Stimulated activated CD8-positive, alpha-beta memory T cell treated with anti-CD3 and anti-CD28 coated beads, Interleukin-4, amount 100 ng/mL, for 48 hours (primary cell): ENCODE data around the gene HSPA12B.

ENCODE experiments used
- DNase-seq: peaks from one replicate; pipeline ENCODE4 v3.0.0-alpha.2; 2020

Gene HSPA12B, protein sequence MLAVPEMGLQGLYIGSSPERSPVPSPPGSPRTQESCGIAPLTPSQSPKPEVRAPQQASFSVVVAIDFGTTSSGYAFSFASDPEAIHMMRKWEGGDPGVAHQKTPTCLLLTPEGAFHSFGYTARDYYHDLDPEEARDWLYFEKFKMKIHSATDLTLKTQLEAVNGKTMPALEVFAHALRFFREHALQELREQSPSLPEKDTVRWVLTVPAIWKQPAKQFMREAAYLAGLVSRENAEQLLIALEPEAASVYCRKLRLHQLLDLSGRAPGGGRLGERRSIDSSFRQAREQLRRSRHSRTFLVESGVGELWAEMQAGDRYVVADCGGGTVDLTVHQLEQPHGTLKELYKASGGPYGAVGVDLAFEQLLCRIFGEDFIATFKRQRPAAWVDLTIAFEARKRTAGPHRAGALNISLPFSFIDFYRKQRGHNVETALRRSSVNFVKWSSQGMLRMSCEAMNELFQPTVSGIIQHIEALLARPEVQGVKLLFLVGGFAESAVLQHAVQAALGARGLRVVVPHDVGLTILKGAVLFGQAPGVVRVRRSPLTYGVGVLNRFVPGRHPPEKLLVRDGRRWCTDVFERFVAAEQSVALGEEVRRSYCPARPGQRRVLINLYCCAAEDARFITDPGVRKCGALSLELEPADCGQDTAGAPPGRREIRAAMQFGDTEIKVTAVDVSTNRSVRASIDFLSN

GRCh38 chr20:3732327-3733118, at the start of gene HSPA12B:
Gene HSPA12B (plus strand): TSS chr20:3732685. CDS start chr20:3738675, 5,990 bp downstream.
- DNase-seq = no peak

GRCh38 chr20:3685341-3685740, 47.1 kb upstream of the HSPA12B start:
- no peak for DNase-seq

- DNase-seq = no peak
Measured at GRCh38 chr20:3686421-3686820, 46.1 kb upstream of the HSPA12B start.

DNA sequence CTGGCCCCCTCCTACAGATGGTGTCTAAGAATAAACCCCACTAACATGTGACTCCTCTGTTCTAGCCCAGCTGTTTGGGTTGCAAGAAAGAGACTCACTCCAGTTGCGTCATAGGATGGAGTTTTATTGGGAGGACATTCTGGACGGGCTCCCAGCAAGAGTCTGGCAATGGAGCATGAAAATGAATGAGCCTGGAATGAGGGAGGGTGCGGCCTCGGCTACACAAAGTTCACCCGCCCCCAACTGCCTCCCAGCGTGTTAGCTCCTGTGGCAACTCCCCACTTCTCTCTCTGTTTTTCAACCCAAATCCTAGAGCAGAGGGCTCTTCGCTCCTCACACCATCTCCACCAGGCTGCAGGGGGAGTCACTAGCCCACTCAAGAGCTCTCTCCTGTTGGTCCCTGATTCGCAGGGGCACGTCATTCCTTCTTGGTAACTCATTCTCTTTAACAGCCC, 45.6 kb upstream of the HSPA12B start:
- no peak for DNase-seq

DNA sequence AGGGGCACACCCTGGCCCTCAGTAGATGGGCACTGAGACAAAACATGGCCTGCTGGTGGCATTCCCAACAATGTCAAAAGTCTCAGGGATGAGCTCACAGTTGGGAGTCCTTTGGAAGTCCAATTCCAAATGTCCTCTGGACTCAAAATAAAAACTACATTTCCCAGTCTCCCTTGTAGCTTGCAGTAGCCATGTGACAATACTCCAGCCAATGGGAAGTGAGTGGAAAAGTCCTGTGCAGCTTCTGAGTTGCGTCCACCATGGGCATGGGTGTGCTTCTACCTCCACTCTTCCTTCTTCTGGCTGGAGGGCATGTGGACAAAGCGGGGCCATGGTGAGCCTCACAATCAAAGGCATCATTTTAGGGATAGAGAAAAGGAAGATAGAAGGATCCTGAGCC, 44.8 kb upstream of the HSPA12B start:
- no peak for DNase-seq

GRCh38 chr20:3689978-3690377, 42.5 kb upstream of the HSPA12B start:
- DNase-seq = no peak

DNA sequence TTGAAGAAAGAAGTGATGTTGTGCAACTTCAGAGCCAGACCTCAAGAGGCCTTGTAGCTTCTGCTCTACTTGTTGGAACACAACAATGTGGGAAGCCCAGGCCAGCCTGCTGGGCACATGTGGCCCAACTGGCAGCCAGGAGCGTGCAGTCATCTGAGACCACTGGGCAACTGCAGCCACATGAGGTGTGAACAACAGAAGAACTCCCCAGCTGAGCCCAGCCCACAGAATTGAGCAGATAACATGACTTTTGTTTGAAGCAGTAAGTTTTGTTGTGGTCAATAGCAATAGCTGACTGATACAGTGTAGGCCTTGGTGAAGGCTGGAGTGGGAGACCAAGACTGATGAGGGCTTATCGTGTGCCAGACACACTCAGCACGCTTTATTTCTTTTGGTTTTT, 42.1 kb upstream of the HSPA12B start:
- no peak for DNase-seq

DNA sequence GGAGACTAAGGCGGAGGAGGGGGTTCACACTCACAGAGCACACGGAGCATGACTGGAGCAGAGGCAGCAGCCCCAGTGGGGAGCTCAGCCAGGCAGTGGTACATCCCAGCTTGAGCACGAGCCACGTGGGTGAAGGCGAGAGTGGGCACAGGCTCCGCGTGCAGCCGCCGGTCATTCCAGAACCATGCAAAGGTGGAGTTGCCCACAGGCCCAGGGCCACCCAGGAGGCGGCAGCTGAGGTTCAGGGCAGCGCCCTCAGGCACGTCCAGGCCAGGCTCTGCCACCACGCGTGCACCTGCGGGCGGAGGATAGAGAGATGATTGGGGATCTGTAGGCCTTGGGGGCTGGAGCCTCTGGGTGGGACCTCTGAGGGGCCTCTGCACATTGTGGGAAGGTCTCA, 41.2 kb upstream of the HSPA12B start:
- no peak for DNase-seq

DNA sequence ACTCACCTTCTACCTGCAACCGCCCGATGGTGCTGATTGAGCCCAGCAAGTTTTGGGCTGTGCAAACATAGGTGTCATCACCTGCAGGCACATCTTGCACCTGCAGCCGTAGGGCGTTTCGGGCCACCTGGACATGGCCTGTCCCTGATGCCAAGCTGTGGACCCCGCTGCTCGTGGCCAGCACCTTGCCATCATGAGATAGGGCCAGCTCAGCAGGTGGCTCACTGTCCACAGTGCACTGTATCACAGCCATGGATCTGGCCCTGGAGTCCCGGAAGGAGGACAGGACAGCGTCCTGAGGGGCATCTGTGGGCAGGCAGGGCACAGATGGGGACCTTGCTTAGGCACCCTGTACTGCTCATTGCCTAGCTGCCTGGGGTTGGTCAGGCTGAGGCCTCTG, 40.6 kb upstream of the HSPA12B start:
- no peak for DNase-seq

DNA sequence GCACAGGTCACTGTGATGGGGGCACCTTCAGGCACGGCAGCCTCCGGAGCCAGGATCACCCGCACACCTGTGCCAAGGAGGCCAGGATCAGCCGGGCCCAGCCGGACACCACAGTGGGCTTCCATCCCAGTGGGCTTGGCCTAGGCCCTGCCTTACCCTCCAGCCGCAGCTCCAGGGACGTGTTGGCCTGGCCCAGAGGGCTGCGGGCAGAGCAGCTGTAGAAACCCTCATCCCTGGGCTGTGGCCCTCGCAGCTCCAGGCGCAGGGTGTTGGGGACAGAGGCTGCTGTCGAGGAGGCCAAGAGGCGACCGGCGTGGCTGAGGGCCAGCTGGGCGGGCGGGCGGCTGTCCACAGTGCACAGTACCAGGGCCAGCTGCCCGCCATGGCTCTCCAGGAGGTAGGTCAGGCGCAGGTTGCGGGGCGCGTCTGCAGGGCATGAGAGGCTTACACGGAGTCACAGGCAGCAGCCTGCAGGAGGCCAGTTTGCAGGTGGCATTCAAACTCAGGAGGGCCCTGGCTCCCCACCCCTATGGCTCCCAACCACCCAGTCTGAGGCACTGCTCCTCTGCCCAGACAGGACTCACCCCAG, 39.7 kb upstream of the HSPA12B start:
- DNase-seq = no peak

- no peak for DNase-seq
Measured at GRCh38 chr20:3693376-3693775, 39.1 kb upstream of the HSPA12B start.

- no peak for DNase-seq
Measured at GRCh38 chr20:3694864-3695263, 37.6 kb upstream of the HSPA12B start.

DNA sequence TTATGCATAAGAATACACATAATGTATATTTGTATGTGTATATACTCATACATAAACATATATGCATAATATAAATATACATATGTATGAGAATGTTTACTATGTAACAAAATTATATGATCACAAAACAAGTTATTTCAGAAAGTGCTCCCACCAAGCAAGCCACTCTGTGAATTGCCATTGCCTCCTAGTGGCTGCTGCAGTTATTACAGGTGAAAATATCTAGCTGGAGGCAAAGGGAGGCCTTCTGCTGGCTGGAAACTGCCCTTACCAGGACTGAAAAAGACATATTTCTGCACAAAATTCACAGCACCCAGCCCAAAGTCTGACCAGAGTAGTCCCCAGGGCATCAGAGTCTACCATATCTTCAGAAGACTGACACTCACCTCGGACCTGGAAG, 36.3 kb upstream of the HSPA12B start:
- no peak for DNase-seq

DNA sequence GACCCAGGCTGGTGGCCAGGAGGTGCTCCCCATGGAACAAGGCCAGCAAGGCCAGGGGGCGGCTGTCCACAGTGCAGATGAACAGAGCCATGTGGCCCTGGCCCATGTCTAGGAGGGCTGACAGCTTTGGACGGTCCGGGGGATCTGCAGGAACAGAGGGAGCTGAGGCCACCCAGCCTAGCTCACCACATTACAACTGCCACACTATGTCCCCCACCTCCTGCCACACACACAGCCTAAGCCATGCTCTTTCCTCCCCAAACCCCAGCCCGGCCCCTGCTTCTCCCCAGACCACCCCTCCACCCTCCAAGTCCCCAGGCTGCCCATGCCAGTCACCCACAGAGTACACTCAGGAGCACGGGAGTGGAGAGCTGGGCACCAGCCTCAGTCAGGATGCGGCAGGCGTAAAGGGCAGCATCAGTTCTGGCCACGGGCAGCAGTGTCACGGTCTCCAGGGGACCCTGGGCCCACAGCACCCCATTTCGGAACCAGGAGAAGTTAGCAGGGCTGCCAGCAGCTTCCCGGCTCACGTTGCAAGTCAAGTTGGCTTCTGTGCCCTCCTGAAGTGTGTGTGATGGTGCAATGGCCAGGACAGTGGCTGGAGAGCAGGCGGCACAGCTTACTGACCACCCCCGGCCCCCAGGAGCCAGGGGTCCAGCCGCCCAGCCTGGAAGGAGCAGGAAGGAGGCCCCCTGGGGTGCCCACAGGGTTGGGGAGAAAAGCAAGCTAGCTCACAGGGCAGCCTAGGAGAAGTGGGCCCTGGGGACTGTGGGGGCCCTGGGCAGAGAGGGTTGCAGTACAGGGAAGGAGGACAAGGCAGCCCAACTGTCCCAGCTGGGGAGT, 35.5 kb upstream of the HSPA12B start:
- DNase-seq = no peak

DNA sequence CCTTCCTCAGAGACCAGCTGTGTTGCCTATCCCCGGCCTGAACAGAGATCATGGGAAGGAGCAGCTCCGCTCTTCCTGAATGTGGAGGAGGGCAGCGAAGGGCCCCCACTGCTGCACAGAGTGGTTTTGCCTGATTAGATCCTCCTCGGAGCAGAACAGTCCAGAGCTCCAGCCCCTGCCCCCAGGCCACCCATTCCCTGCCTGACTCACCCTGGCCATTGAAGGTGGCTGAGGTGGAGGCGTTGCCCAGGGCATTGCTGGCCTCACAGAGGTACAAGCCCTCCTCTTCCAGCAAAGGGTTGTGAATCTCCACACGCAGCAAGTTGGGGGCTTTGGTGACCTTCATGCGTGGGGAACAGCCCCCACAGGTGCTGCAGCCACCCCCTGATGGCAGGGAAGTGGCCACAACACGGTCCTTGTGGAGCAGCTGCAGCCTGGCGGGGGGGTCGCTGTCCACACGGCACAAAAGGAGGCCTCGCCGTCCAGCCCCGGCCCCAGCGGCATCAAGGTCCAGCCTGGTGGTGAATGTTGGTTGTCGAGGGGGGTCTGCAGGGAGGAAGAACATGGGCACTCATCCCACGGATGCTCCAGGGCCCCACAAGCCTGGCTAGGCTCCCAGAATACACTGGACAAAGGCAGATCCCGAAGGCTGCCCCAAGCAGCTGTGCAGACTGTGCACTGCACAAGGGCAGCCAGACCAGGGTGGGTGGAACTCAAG, 34.7 kb upstream of the HSPA12B start:
- no peak for DNase-seq

GRCh38 chr20:3698591-3699001, 33.9 kb upstream of the HSPA12B start:
- no peak for DNase-seq

DNA sequence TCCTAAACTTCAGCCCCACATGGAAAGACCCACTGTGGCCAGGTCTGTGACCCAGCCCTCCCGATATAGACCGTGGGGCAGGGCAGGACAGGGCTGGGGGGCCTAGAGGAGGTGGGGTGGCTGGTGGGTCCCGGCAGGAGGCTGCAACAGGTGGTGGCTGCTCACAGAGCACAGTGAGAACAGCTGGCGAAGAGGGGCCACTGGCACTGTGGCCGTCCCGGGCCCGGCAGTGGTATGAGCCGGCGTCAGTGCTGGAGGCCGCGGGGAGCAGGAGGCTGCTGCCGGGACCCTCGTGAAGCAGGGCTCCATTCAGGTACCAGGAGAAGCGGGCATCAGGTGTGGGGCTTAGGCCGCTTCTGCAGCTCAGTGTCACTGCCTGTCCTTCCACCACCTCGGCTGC, 33.4 kb upstream of the HSPA12B start:
- no peak for DNase-seq

DNA sequence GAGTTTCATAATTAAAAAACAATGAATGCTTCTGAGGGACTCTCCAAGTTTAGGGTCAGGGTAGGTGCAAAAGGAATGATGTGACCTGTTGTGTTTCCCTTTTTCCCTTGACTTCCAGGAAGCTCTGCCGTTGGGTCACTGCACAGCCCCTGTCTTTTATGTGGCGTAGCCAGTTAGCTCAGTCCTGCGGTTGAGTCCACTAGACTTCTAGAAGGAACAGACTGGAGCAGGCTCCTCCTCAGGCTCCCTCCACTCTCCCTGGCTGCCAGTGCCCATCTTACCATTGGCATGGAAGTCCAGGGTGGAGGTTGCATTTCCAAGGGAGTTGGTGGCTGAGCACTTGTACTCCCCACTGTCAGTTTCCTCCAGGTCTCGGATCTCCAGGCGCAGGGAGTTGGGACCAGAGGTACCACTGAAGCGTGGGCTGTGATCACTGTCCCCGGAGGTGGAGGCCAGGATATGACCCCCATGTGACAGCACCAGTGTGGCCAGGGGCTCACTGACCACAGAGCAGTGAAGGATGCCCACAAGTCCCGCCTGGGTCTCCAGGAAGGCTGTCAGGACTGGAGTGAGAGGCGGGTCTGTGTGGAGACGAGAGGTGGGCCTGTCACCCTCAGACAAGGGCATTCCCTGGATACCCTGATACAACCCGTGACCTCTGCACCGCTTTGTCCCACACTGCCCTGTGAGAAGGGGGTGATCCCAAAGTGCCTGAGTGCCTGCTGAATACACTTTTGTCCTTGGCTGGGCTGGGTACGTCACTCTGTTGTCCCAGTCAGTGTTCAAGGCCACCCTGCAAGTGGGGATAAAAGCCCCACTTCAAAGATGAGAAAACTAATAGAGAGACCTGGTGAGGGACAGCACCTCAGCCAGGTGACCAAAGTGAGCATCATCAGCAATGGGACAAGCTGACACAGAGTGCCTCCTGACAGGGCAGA, 31.2 kb upstream of the HSPA12B start:
- no peak for DNase-seq

DNA sequence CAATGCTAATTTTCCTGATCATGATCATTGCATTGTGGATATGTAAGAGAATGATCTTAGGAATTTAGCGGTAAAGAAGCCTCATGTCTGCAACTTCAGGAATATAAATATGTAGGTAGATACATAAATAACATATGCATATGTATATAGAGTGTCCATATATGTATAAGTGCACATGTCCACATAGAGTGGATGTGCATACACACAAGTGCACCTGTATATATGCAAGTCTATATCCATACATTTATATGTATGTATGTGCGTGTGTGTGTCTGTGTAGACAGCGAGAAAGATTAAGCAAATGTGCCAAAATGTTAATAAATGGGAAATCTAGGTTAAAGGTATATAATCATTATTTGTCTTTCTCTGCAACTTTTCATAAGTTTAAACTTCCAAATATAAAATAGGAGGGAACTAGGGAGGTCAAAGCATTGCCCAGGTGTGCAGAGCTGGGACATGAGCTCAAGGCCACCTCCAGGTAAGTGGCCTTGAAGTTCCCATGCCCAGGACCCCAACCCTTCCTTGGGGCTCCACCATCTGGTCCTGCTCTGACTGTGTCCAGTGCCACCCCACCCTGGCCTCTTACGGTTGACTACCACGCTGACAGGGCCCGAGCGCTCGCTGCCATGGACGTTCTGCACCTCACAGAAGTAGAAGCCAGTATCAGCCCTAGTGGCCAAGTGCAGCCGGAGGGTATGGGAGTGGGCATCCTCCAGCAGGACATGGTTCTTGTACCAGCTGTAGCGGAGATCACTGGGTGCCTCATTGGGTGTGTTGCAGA, 29.7 kb upstream of the HSPA12B start:
- DNase-seq = no peak

- no peak for DNase-seq
Measured at GRCh38 chr20:3704087-3704486, 28.4 kb upstream of the HSPA12B start.
